Lung (tissue), 12 donors: ENCODE measurements around the gene ZNF835. TPM values are rescaled to one million over a fixed set of nuclear protein-coding genes. Genes with fewer than 3 reads are reported as not detected.
A peak's percentile ranks its signal among the peaks of the same experiment; 100 is the strongest.

Experiments
- ATAC-seq: fragments of 200-7000 bp; cut with Tn5 transposase; one replicate; pipeline ENCODE4 v1.9.1; 2020; ENCODE audit warnings: moderate number of reproducible peaks; ENCODE audit not compliant: insufficient read depth, low FRiP score
- DNase-seq, 3 donors: peaks; one replicate each; pipeline ENCODE4 v3.0.0-alpha.2; 2013 to 2017
- H3K27ac ChIP-seq, 2 donors: one replicate each; pipeline ENCODE4 v1.5.1; 2013; ENCODE audit warnings: mild to moderate bottlenecking in 2 of 2, moderate library complexity in 2 of 2, control low read depth in 1 of 2, inconsistent platforms in 1 of 2, low read depth in 1 of 2, low read length in 1 of 2
- H3K27me3 ChIP-seq, 3 donors: one replicate each; pipeline ENCODE4 v1.5.1; 2013; ENCODE audit warnings: low read length in 2 of 3; ENCODE audit not compliant: control insufficient read depth in 3 of 3, insufficient read depth in 3 of 3
- H3K36me3 ChIP-seq, 4 donors: one replicate each; pipeline ENCODE4 v1.5.1; 2013; ENCODE audit warnings: low read length in 4 of 4, mild to moderate bottlenecking in 1 of 4, moderate library complexity in 1 of 4; ENCODE audit not compliant: control insufficient read depth in 4 of 4, insufficient read depth in 4 of 4
- H3K4me1 ChIP-seq, 5 donors: one replicate each; pipeline ENCODE4 v1.5.1; 2013; ENCODE audit warnings: low read length in 5 of 5, mild to moderate bottlenecking in 2 of 5, moderate library complexity in 1 of 5; ENCODE audit not compliant: control insufficient read depth in 5 of 5, insufficient read depth in 5 of 5
- H3K4me3 ChIP-seq: one replicate; pipeline ENCODE4 v1.5.1; 2013; ENCODE audit warnings: mild to moderate bottlenecking, control low read depth, moderate library complexity
- H3K9ac ChIP-seq, 2 donors: one replicate each; pipeline ENCODE4 v1.5.1; 2013; ENCODE audit warnings: low read length in 2 of 2, control low read depth in 1 of 2; ENCODE audit not compliant: insufficient read depth in 1 of 2
- H3K9me3 ChIP-seq, 4 donors: one replicate each; pipeline ENCODE4 v1.5.1; 2013; ENCODE audit warnings: low read length in 3 of 4, mild to moderate bottlenecking in 1 of 4, moderate library complexity in 1 of 4; ENCODE audit not compliant: control insufficient read depth in 4 of 4, insufficient read depth in 3 of 4
- WGBS, 2 donors: extraction: QIAGEN DNeasy Blood & Tissue Kit; methylation state at CpG; one replicate each; pipeline ENCODE4 v1.1.7; 2013; 5-methylcytosine and 5-hydroxymethylcytosine counted together
- polyA plus RNA-seq, 2 donors: library from polyadenylated mRNA; stranded (reverse); fragments of 200-250 nt; gene quantifications; one replicate each; pipeline ENCODE4 v1.2.1, GENCODE V29; 2013
- total RNA-seq, 2 donors: library from RNA; depleted of rRNA in 1 of 2; stranded (reverse); fragments of >200 nt in 1 of 2; gene quantifications; one replicate each; pipeline ENCODE4 v1.2.1, GENCODE V29; 2014 to 2021
- TF ChIP-seq, protein P1 (sequence below): IDR thresholded peaks from 2 replicates; pipeline ENCODE4 v1.5.1; 2012; ENCODE audit warnings: mild to moderate bottlenecking; ENCODE audit errors: control extremely low read depth, extremely low read depth
- donor health status: control.
- donor health status: control.
- donor health status: Bipolar disorder and iron deficiency.
- donor health status: healthy.
- donor health status: DM: yes; HTN: yes; CAD: no.

The ZNF835 gene
- total and polyA plus RNA-seq, 4 donors = 0.49 to 3.2 (median 1.9) TPM

DNA sequence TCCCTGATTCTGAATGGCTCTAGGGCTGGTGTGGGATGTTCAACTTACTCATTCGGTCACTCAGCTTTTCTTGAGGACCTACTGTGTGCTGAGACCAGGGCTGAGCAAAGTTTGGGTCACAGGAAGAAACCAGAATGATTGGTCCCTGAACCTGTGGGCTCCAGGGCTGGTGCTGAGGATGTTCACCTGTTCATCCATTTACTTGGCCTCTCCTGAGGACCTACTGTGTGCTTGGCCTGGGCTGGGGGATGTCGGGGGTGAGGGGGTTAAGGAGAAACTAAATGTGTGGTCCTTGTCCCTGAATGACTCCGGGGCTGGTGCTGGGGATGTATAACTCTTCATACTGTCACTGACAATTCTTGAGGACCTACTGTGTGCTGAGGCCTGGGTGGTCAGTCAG lies 10.3 kb downstream of the ZNF835 start:
- Histone ChIP-seq H3K9ac (no peak overlapping the region), H3K27ac (no peak overlapping the region), H3K4me3 (no peak overlapping the region), H3K4me1 (no peaks in the 10 kb centered on the region), H3K9me3 (peaks cover 0 to 35% (median 0%) of the 10 kb centered on the region in 4 donors), H3K27me3 (no peaks in the 10 kb centered on the region), H3K36me3 (peaks cover 3 to 14% (median 10%) of the 10 kb centered on the region in 4 donors)
- no peak for DNase-seq
- no peak for ATAC-seq
- TF ChIP-seq, protein P1, sequence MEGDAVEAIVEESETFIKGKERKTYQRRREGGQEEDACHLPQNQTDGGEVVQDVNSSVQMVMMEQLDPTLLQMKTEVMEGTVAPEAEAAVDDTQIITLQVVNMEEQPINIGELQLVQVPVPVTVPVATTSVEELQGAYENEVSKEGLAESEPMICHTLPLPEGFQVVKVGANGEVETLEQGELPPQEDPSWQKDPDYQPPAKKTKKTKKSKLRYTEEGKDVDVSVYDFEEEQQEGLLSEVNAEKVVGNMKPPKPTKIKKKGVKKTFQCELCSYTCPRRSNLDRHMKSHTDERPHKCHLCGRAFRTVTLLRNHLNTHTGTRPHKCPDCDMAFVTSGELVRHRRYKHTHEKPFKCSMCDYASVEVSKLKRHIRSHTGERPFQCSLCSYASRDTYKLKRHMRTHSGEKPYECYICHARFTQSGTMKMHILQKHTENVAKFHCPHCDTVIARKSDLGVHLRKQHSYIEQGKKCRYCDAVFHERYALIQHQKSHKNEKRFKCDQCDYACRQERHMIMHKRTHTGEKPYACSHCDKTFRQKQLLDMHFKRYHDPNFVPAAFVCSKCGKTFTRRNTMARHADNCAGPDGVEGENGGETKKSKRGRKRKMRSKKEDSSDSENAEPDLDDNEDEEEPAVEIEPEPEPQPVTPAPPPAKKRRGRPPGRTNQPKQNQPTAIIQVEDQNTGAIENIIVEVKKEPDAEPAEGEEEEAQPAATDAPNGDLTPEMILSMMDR = no peak
- 90 to 94% methylated on average over 3 of the region's 3 CpGs for whole genome bisulfite sequencing, 2 donors

DNA sequence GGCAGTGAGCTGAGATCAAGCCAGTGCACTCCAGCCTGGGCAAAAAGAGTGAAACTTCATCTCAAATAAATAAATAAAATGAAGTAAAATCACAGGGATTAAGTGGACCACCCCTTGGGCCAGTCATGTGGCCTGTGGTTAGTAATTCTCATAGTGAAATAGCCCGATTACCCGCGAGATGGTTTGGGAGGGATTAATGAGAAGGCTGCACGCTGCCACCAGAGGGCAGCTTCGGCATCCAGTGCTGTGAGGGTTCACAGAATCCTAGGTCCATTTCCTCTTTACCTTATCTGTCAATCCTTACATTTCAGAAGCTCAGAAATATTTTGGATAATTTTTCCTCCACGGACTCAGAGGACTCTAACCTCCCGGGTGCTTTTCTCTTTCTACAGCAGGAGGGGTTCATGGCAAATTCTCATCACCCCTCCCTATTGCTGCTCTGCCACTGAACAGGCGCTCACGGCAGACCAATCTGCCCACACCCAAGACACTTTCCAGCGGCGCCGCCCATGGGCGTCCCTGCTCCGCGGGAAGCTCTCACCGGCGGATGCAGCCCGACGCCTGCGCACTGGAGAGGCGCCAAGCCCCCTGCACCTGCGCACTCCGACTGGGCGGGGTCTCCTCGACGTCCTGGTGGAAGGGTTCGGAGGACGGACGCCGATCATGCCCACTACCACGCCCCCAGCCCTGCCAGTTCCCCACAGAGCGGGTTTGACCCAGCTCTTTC lies 11.0 kb downstream of the ZNF835 start:
- Histone ChIP-seq H3K27ac (no peak overlapping the region), H3K4me3 (no peak overlapping the region), H3K27me3 (no peaks in the 10 kb centered on the region), H3K4me1 (no peaks in the 10 kb centered on the region), H3K9ac (no peak overlapping the region), H3K9me3 (peaks cover 0 to 34% (median 0%) of the 10 kb centered on the region in 4 donors), H3K36me3 (peaks cover 3 to 14% (median 10%) of the 10 kb centered on the region in 4 donors)
- DNase-seq = peak in 1 of 3 donors; percentile 22
- 15 to 17% methylated on average over 32 of the region's 32 CpGs for WGBS, 2 donors
- TF ChIP-seq, protein P1 = no peak
- peak; percentile 19 for ATAC-seq

DNA sequence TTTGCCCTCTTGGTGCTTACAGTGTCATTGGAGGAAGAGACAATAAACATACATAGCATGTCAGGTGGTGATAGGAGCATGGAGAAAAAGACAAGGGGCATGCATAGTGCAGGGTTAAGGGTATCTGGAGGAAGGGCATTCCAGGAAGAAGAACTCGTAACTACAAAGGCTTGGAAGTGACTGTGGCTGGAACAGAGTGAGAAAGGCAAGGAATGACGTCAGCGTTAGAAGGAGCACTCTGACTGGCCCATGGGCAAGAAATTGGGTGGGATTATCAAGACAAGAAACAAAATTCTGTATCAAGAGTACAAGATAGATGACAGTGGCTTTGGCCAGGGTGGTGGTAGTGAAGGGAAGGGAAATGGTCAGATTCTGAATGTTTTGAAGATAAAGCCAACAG lies 17.4 kb downstream of the ZNF835 start:
- Histone ChIP-seq H3K36me3 (no peaks in the 10 kb centered on the region), H3K9me3 (peaks cover 0 to 18% (median 0%) of the 10 kb centered on the region in 4 donors), H3K27ac (no peak overlapping the region), H3K4me3 (no peak overlapping the region), H3K4me1 (no peaks in the 10 kb centered on the region), H3K27me3 (no peaks in the 10 kb centered on the region), H3K9ac (no peak overlapping the region)
- DNase-seq = no peak
- TF ChIP-seq, protein P1 = no peak
- WGBS, 2 donors = 61 to 68% methylated on average over 3 of the region's 3 CpGs
- ATAC-seq = no peak
